ENCODE measurements around the gene RTN4RL1. TPM values are rescaled to one million over a fixed set of nuclear protein-coding genes. Genes with fewer than 3 reads are reported as not detected.

Gene RTN4RL1
- total RNA-seq: 0.10 TPM in 1 of 2 replicates, not detected in the other

DNA sequence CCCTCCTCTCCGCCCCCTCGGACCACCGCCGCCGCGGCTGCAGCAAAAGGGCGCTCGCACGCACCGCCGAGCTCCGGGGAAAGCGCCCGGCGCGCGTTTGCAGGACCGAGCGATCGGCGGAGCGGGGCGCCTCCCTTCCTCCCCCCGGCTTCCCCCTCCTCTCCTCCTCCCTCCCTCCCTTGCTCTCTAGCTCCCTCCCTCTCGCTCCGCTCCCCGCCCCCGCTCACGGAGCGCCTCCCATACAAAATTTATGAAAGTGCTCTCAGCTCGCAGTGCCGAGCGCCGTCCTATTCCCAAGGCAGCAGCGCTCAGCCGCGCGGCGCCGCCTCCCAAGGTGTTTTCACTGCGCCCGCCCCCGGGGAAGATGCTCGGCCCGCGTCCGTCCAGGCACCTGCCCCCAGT is at the start of gene RTN4RL1:
Gene RTN4RL1 (minus strand): TSS at position 115 of the 402 bp plus-strand sequence. CDS start 469 bp downstream, outside the sequence.

DNA sequence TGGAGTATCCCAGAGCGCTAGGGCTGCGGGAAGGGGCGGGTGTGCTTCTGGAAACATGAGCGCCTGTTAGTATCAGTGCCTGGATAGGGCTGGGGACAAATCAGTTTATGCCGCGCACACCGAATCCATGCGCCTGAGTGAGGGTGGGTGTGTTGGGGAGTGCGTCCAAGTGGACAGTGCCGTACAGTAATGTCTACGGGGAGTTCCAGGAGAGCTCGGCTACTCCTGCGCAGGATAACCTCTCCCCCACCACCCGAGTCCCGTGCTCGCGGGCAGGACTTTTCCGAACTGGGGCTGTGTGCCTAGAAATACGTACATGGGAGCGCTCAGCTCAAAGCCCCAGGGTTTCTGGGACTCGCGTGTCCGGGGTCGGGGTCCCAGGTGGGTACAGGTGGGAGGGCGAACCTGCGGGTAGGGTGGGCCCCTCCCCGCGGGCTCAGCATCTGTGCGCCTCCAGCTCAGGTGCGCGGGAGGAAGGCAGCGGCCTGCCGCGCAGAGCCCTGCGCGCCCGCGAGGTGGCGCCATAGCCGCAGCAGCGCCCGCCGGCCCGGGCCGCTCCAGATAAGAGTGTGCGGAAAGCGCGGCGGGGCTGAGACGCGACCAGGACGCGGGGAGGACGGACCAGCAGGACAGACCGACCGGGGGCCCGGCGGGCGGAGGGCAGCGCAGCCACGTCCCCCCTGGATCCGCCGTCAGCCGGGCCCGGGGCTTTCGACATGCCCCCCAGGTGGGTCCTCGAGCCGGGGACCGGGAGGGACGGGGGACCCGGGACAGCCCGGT is 29.6 kb upstream of the RTN4RL1 start, which contains the start of gene HIC1:
Gene HIC1 (plus strand): TSS at position 592 of the 780 bp plus-strand sequence. CDS start 1,588 bp downstream, outside the sequence.

GRCh38 chr17:2041561-2042389 is 16.6 kb upstream of the RTN4RL1 start, which contains the start of gene OVCA2:
TSS of gene OVCA2 (plus strand) at chr17:2042022. CDS start at chr17:2042048, 26 bp downstream.

DNA sequence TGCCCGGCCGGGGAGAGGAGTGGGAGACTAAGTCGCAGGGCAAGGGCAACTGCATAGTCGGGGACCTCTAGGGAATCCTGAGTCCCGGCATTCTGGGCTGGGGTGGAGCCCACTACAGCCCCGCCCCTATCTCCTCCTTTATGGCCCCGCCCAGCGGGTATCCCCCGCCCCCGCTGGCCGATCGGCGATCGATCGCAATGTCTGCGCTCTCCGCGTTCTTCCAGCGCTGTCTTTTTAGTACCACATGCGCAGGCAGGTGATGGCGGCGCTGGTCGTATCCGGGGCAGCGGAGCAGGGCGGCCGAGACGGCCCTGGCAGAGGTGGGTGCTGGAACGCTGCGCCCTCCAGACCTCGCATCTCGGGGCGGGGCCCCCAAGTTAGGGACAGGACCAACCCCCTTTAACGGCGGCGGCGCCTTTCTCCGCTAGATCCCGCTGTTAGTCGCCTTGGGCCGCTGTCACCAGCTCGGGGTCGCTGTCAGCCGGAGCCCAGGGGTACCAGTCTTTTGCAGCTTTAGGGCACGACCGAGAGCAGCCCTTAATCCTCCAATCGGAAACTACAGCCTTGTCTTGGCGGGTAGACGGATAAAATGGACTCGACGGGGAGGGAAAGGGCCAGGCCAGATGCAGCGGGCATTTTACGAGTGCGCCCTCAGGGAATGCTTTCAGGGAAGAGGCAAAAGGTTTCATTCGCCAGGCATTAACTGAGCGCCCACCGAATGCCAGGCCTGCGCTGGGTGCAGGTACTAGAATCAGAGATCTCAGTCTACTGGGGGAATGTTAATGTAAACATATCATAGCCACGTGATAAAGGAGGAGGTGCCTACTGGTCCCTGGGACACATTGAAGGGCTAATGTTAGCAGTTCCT is 5.0 kb upstream of the RTN4RL1 start, which contains the start of gene DPH1:
Gene DPH1 (plus strand): TSS at position 243 of the 868 bp plus-strand sequence. CDS start 17 bp downstream, at position 260.

Small RNAs within 50 kb of the gene (small RNA-seq; reads per million reads assigned to genes)
- gene AC090617.9: not detected
- 4.1 reads per million, percentile 91 among the genes with 10 or more reads in this experiment for gene MIR132
- 1.9 reads per million, percentile 78 among the genes with 10 or more reads in this experiment for gene MIR212
- not detected for gene OVCA2

Other genes with a start within 250 kb of the RTN4RL1 start
- gene SMYD4, start 195.4 kb downstream of the RTN4RL1 start, total RNA-seq: 10.1 and 10.7 TPM in 2 replicates
- gene RPA1, start 195.3 kb downstream of the RTN4RL1 start, total RNA-seq: 17.6 and 25.2 TPM in 2 replicates
- gene DPH1, start 4.8 kb upstream of the RTN4RL1 start, total RNA-seq: 20.7 and 27.8 TPM in 2 replicates
- 84.8 and 93.7 TPM in 2 replicates for gene OVCA2, start 16.7 kb upstream of the RTN4RL1 start, total RNA-seq
- 54.6 and 76.4 TPM in 2 replicates for gene HIC1, start 29.8 kb upstream of the RTN4RL1 start, total RNA-seq